ENCODE data around the gene PDIA5. TPM values are rescaled to one million over a fixed set of nuclear protein-coding genes. Genes with fewer than 3 reads are reported as not detected.

The PDIA5 gene
- total RNA-seq, 2 donors from 2014 or later, result 5.5 to 20.0 TPM

- Mint-ChIP-seq H3K27ac (no peak overlapping the region), H3K36me3 (peaks cover 0 to 5% of the 10 kb centered on the region in 2 donors), H3K9me3 (no peaks in the 10 kb centered on the region)
- DNase-seq (ENCODE audit: low spot score in 2 of 2), result no peak
- ATAC-seq, result no peak
Observed at GRCh38 chr3:123061856-123062255, 5.0 kb upstream of the PDIA5 start.

- Mint-ChIP-seq H3K36me3 (peaks cover 0 to 11% of the 10 kb centered on the region in 2 donors), H3K9me3 (no peaks in the 10 kb centered on the region), H3K27ac (no peak overlapping the region)
- ATAC-seq (no peak), DNase-seq (ENCODE audit: low spot score in 2 of 2) (no peak)
Observed at GRCh38 chr3:123063034-123063433, 3.8 kb upstream of the PDIA5 start.

DNA sequence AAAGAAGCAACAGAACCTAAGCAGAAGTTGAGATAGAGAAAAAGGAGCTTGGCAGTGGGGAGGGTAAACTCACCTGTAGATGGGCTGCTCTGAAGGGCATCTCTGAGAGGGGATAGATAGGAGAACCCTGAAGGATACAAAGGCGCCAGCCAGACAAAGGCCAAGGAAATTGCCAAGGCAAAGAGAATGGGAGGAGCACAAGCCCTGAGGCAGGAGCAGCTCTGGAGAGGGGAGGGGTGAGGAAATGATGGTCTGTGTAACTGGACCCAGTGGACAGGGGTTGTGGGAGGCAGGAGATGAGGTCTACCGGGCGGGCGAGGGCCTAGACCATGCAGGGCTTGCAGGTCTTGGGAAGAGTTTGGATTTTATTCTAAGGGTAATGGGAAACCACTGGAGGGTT, 2.3 kb upstream of the PDIA5 start:
- DNase-seq (ENCODE audit: low spot score in 2 of 2) (no peak), ATAC-seq (peak in 1 of 2 donors; percentile 1)
- H3K36me3 Mint-ChIP-seq, result peaks cover 0 to 14% of the 10 kb centered on the region in 2 donors
- no peak overlapping the region for H3K27ac Mint-ChIP-seq
- H3K9me3 Mint-ChIP-seq, result no peaks in the 10 kb centered on the region

DNA sequence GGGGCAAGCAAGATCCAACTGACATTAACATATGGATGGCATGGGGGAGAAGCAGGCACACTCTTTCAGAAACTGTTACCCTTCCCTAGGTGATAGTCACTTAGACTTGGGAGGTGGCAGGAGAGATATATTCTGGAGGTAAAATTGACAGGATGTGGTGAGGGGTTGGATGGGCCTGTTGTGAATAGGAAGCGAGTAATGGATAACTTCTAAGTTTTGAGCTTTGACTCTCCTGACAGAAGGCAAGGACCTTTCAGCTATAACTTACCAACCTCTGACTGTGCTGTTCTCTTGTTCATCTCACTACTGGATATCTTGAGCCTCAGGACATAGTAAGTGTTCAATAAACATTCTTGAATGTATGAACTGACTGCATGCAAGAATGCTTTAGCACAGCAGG, 1.9 kb upstream of the PDIA5 start:
- peak; percentile 58 to 75 for ATAC-seq
- Mint-ChIP-seq H3K9me3 (no peaks in the 10 kb centered on the region), H3K36me3 (peaks cover 0 to 14% of the 10 kb centered on the region in 2 donors), H3K27ac (no peak overlapping the region)
- no peak for DNase-seq (ENCODE audit: low spot score in 2 of 2)

- Mint-ChIP-seq H3K9me3 (no peaks in the 10 kb centered on the region), H3K27ac (peak overlapping the region in 1 of 2 donors; percentile 78), H3K36me3 (peaks cover 0 to 14% of the 10 kb centered on the region in 2 donors)
- DNase-seq (ENCODE audit: low spot score in 2 of 2), result no peak
- no peak for ATAC-seq
Observed at GRCh38 chr3:123066599-123066895, 278 bp upstream of the PDIA5 start.

GRCh38 chr3:123067689-123068600, 1.1 kb downstream of the PDIA5 start:
- peak overlapping the region; percentile 63 to 78 for H3K27ac Mint-ChIP-seq

GRCh38 chr3:123068601-123069381, 2.0 kb downstream of the PDIA5 start:
- Mint-ChIP-seq H3K36me3 (peaks cover 0 to 14% of the 10 kb centered on the region in 2 donors), H3K9me3 (no peaks in the 10 kb centered on the region), H3K27ac (no peak overlapping the region)
- ATAC-seq (no peak), DNase-seq (ENCODE audit: low spot score in 2 of 2) (no peak)

More at GRCh38 chr3:123067689-123068600, 1.1 kb downstream of the PDIA5 start:
- H3K9me3 Mint-ChIP-seq, result no peaks in the 10 kb centered on the region
- peak; percentile 34 to 41 for ATAC-seq
- DNase-seq (ENCODE audit: low spot score in 2 of 2), result no peak
- peaks cover 0 to 14% of the 10 kb centered on the region in 2 donors for H3K36me3 Mint-ChIP-seq

DNA sequence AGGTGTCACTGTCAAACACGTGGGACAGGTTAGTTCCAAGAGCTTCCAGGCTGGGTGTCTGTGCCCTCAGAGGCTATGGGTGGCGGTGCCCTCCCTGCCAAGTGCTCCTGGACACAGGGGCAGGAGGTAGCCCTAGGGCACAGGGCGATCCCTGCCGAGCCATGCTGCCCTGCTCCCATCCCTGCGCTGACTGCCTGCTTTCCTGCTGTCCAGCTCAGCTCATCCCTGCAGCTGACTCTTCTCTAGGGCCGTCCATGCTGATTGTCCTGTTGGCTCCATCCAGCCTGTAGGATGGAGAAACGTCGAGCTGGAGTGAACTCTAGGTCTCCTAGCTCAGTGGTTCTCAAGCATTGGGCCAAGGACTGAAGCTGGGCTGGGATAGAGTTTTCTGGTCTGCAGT, 3.7 kb downstream of the PDIA5 start:
- Mint-ChIP-seq H3K36me3 (peaks cover 0 to 14% of the 10 kb centered on the region in 2 donors), H3K27ac (no peak overlapping the region), H3K9me3 (no peaks in the 10 kb centered on the region)
- DNase-seq (ENCODE audit: low spot score in 2 of 2) (no peak), ATAC-seq (no peak)

GRCh38 chr3:123071146-123071545, 4.3 kb downstream of the PDIA5 start:
- Mint-ChIP-seq H3K9me3 (no peaks in the 10 kb centered on the region), H3K36me3 (peaks cover 0 to 14% of the 10 kb centered on the region in 2 donors), H3K27ac (no peak overlapping the region)
- no peak for ATAC-seq
- no peak for DNase-seq (ENCODE audit: low spot score in 2 of 2)

DNA sequence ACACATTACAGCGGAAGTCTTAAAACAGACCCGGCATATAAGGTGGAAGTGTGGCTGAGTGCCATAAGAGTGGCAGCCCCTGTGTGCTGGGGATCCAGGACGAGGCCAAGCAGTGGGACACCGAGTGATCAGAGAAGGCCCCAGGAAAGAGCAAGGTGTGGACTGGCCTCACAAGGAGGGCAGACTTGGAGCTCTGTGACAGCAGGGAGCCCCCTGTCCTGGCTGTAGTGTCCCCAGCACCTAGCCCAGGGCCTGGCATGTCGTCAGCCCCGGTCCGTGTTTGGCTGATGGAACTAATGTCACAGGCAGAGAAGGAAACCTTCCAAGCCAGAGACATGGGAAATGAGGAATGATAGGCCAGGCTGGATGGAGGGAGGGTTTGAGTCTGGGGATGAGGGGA, 4.8 kb downstream of the PDIA5 start:
- no peaks in the 10 kb centered on the region for H3K9me3 Mint-ChIP-seq

DNA sequence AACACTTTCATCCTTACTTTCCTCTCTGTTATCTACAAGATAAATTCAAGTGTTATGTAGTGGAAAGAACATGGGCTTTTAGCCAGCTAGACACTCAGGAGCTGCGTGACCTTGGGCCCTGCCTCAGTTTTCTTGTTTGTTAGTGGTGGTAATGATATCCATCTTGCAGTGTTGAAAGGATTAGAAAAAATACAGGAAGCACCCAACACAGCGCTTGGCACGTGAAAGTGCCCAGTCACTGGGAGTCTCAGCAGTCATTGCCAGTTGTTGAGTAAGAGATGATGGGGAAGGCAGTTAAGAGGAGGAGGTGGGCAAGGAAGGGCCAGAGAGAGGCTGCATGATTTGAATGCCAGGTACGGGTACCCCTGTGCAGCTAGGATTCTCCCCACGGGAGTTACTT, 5.3 kb downstream of the PDIA5 start:
- no peak for DNase-seq (ENCODE audit: low spot score in 2 of 2)
- ATAC-seq, result no peak
- no peaks in the 10 kb centered on the region for H3K9me3 Mint-ChIP-seq
- H3K36me3 Mint-ChIP-seq, result peaks cover 0 to 8% of the 10 kb centered on the region in 2 donors
- H3K27ac Mint-ChIP-seq, result no peak overlapping the region

More for the DNA sequence above, 4.8 kb downstream of the PDIA5 start:
- H3K27ac Mint-ChIP-seq, result no peak overlapping the region
- peaks cover 0 to 12% of the 10 kb centered on the region in 2 donors for H3K36me3 Mint-ChIP-seq
- ATAC-seq, result no peak
- DNase-seq (ENCODE audit: low spot score in 2 of 2), result no peak

GRCh38 chr3:123072564-123072963, 5.7 kb downstream of the PDIA5 start:
- Mint-ChIP-seq H3K27ac (no peak overlapping the region), H3K36me3 (peaks cover 0 to 8% of the 10 kb centered on the region in 2 donors)

DNA sequence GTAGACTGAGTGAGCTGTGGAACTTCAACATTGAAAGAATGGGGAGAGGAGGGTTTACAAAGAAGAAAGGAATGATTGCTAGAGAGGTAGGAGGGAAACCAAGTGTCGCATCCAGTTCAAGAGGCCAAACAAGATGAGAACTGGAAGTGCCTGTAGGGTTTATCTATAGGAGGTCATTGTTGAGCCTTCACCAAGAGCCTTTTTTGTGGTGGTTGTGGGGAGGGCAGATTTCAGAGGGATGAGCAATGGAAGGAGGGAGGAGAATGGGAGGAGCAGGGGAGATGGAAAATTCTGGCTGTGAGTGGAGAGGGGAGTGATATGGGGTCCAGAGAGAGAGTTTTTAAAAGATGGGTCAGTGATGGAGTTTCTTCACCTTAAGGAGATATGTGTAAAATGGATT, 8.5 kb downstream of the PDIA5 start:
- Mint-ChIP-seq H3K36me3 (no peaks in the 10 kb centered on the region), H3K9me3 (no peaks in the 10 kb centered on the region), H3K27ac (peak overlapping the region; percentile 13 to 62)
- no peak for ATAC-seq
- no peak for DNase-seq (ENCODE audit: low spot score in 2 of 2)

More at GRCh38 chr3:123072564-123072963, 5.7 kb downstream of the PDIA5 start:
- no peak for ATAC-seq
- no peak for DNase-seq (ENCODE audit: low spot score in 2 of 2)
- H3K9me3 Mint-ChIP-seq, result no peaks in the 10 kb centered on the region

- H3K27ac Mint-ChIP-seq, result peak overlapping the region; percentile 13 to 18
- ATAC-seq (no peak), DNase-seq (ENCODE audit: low spot score in 2 of 2) (no peak)
- no peaks in the 10 kb centered on the region for H3K9me3 Mint-ChIP-seq
- H3K36me3 Mint-ChIP-seq, result no peaks in the 10 kb centered on the region
Observed at GRCh38 chr3:123076112-123076495, 9.3 kb downstream of the PDIA5 start.

DNA sequence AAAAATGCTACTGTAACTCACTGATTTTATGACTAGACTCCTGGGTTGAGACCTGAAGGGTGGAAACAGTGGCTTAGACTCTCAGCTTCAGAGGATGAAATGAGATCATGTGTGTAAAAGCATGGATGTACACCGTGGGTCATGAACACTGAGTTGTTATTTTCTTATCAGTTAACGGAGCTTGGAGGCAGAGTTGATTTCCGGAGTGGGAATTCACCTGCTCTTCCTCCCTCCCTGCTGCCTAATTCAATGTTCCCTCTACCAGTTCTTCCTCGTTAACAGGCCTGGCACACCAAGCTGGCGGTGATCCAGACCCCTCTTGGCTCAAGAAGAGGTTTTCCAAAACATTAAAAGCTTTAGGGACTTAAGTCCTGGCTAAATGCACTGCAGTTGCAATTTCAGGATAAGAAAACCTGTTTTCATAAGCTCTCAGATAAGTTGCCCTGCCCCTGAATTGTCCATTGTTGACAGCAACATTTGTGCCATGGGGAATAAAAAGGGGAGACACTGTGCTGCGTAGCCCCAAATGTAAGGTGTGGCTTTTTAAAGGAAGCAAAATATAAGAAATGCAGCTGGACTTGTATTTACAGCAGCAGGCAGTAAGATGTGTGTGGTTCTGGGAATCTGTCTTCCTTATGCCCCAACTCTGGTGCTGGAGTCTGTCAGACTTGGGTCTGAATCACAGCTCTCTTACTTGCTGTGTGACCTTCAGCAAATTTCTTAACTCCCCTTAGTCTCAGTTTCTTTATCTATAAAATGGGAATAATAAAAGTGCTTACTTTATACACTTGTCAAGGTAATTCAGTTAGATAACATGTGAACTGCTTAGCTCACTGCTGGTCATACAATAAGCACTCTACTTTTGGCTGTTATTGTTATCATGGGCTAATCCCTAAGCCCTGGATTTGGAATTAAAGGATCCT, 9.9 kb downstream of the PDIA5 start:
- Mint-ChIP-seq H3K27ac (peak overlapping the region in 1 of 2 donors; percentile 32), H3K9me3 (no peaks in the 10 kb centered on the region), H3K36me3 (no peaks in the 10 kb centered on the region)
- peak in 1 of 2 donors; percentile 35 for ATAC-seq
- DNase-seq (ENCODE audit: low spot score in 2 of 2), result no peak

GRCh38 chr3:123078101-123078500, 11.3 kb downstream of the PDIA5 start:
- DNase-seq (ENCODE audit: low spot score in 2 of 2) (no peak), ATAC-seq (no peak)
- H3K27ac Mint-ChIP-seq, result no peak overlapping the region
- H3K36me3 Mint-ChIP-seq, result no peaks in the 10 kb centered on the region
- H3K9me3 Mint-ChIP-seq, result no peaks in the 10 kb centered on the region

Data from activated naive CD4-positive, alpha-beta T cell treated with anti-CD3 and anti-CD28 coated beads, Interleukin-2, amount 50 U/mL, for 72 hours (primary cell).